ENCODE data around the gene DLEU7.

Gene DLEU7

DNA sequence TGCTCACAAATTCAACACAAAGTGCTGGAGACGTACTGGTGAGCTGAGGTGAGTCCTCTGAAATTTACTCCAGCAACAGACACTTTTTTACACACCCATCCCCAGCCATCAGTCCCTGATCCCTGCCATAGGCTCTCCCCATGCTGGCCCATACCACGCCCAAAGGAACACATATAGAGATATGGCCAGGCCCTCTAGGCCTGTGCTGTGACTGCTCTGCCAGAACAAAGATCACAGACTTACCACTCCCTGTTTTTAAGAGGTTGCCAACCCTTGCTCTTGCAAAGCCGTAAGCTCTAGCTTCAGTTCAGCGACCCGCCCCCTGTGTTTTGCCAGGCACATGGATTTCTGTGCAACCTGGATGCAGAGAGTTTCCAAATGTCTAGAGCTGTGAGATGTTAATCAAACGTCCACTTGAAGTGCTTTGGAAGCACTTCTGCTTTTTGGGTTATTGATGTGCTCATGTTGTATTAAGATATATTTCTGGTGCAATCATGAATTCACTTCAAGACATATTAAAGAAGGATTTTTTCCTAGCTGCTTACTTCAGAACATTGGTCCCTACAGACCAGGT lies 59.7 kb downstream of the DLEU7 start:
- no peak overlapping the region for H3K4me3 ChIP-seq (ENCODE audit: low read length)
- TF ChIP-seq, protein P1, sequence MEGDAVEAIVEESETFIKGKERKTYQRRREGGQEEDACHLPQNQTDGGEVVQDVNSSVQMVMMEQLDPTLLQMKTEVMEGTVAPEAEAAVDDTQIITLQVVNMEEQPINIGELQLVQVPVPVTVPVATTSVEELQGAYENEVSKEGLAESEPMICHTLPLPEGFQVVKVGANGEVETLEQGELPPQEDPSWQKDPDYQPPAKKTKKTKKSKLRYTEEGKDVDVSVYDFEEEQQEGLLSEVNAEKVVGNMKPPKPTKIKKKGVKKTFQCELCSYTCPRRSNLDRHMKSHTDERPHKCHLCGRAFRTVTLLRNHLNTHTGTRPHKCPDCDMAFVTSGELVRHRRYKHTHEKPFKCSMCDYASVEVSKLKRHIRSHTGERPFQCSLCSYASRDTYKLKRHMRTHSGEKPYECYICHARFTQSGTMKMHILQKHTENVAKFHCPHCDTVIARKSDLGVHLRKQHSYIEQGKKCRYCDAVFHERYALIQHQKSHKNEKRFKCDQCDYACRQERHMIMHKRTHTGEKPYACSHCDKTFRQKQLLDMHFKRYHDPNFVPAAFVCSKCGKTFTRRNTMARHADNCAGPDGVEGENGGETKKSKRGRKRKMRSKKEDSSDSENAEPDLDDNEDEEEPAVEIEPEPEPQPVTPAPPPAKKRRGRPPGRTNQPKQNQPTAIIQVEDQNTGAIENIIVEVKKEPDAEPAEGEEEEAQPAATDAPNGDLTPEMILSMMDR (conservative IDR thresholded peaks at IDR 0.05; ENCODE audit: low read length) = no peak
- no peak for DNase-seq (ENCODE audit: low read depth)

- H3K4me3 ChIP-seq (ENCODE audit: low read length) = no peak overlapping the region
- TF ChIP-seq, protein P1 (conservative IDR thresholded peaks at IDR 0.05; ENCODE audit: low read length) = no peak
- no peak for DNase-seq (ENCODE audit: low read depth)
Measured at GRCh38 chr13:50783066-50783465, 60.4 kb downstream of the DLEU7 start.

DNA sequence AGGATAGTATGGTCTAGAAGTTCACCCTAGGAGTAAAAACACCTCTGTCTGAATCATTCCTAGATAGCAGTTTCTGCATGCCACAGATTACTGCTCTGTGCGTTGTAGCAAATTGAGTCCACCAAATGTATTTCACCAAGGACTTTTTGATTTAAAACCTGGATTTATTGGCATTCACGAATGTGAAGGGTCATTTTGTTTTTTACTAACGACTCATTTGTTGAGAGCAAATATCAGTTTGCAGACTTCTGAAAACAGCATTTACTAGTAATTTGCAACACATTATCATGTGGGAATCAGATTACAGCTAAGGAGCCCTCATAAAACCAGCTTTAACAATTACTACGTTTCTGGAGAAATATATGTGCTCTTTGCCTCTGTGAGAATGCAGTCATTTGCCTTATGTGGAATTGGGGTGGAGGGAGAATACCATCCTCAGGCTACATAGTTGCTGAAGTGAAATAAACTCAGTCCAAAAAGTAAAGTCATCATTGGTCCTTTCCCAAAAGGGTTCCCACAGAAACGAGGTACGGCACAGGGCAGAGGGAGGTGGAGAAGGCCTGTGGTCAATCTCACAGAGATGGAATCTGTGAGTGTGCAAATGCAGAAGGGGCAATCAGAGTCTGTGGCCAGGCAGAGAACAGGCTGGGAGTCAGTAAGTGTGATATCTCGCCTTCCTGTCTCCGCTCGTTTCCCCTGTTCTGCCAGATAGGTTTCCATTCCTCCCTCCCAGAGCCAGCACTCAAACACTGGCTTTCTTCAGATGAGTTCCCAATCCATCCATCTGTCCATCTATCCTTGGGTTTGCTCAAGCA lies 63.1 kb downstream of the DLEU7 start:
- H3K4me3 ChIP-seq (ENCODE audit: low read length) = no peak overlapping the region
- no peak for DNase-seq (ENCODE audit: low read depth)
- TF ChIP-seq, protein P1 (conservative IDR thresholded peaks at IDR 0.05; ENCODE audit: low read length) = no peak

- DNase-seq (ENCODE audit: low read depth) = no peak
- no peak overlapping the region for H3K4me3 ChIP-seq (ENCODE audit: low read length)
- TF ChIP-seq, protein P1 (conservative IDR thresholded peaks at IDR 0.05; ENCODE audit: low read length) = no peak
Measured at GRCh38 chr13:50779443-50780200, 63.9 kb downstream of the DLEU7 start.
